Measurements from ENCODE around the gene ARHGAP22. TPM values are rescaled to one million over a fixed set of nuclear protein-coding genes. Genes with fewer than 3 reads are reported as not detected.

The ARHGAP22 gene
- total RNA-seq, 1 donor from 2014 or later = 24.5 TPM

- H3K4me3 ChIP-seq (ENCODE audit: low read depth, low read length) = no peak overlapping the region
- no peak for TF ChIP-seq CTCF (conservative IDR thresholded peaks at IDR 0.05; ENCODE audit: low read depth, low read length)
- no peak for DNase-seq (ENCODE audit: low read depth)
These were observed 205.8 kb downstream of the ARHGAP22 start for GRCh38 chr10:48399056-48399541.

GRCh38 chr10:48398261-48398660 is 206.6 kb downstream of the ARHGAP22 start:
- TF ChIP-seq CTCF (conservative IDR thresholded peaks at IDR 0.05; ENCODE audit: low read depth, low read length) = no peak
- DNase-seq (ENCODE audit: low read depth) = no peak
- H3K4me3 ChIP-seq (ENCODE audit: low read depth, low read length) = no peak overlapping the region

Other genes starting within 250 kb of the ARHGAP22 start
- not detected in 2 replicates for gene WDFY4, start 79.8 kb upstream of the ARHGAP22 start, total RNA-seq